ENCODE data around the gene CD244. TPM values are rescaled to one million over a fixed set of nuclear protein-coding genes. Genes with fewer than 3 reads are reported as not detected.

The CD244 gene
- polyA plus RNA-seq, 4 donors: 0.10 to 0.33 (median 0.21) TPM

- no peak for DNase-seq (ENCODE audit: low read depth in 4 of 4, low spot score in 3 of 4)
Measured at GRCh38 chr1:160850993-160851392, 11.7 kb downstream of the CD244 start.

- DNase-seq (ENCODE audit: low read depth in 4 of 4, low spot score in 3 of 4): no peak
Measured at GRCh38 chr1:160850541-160850940, 12.1 kb downstream of the CD244 start.

DNA sequence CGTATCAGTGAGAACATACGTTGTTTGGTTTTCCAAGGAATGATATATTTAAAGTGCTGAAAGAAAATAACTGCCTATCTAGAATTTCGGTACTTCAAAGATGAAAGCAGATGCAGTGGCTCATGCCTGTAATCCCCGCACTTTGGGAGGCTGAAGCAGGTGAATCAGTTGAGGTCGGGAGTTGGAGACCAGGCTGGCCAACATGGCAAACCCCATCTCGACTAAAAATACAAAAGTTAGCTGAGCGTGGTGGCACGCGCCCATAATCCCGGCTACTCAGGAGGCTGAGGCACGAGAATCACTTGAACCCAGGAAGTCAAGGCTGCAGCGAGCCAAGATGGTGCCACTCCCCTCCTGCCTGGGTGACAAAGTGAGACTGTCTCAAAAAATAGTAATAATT is 16.4 kb downstream of the CD244 start:
- no peak for DNase-seq (ENCODE audit: low read depth in 4 of 4, low spot score in 3 of 4)

DNA sequence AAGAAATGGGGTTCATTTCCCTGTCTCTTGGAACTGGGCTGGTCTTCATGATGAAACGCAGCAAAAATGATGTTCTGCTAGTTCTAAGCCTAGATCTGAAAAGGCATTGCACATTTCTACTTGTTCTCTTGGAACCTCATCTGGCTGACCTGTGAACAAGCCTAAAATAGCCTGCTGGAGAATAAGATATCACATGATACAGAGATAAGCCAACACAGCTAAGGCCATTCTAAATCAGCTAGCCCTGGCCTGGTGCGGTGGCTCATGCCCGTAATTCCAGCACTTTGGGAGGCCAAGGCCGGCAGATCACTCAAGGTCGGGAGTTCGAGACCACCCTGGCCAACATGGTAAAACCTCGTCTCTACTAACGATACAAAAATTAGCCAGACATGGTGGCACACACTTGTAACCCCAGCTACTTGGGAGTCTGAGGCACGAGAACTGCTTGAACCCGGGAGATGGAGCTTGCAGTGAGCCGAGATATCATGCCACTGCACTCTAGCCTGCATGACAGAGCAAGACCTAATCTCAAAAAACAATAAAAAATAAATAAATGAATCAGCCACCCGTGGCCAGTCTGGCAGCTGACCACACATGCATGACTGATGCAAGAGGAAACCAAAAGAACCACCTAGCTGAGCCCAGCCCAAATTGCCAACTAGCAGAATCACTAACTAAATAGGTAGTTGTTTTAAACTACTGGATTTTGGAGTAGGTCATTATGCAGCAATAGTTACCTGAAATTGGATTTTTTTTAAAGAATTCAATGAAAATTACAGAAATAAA is 18.0 kb downstream of the CD244 start:
- no peak for DNase-seq (ENCODE audit: low read depth in 4 of 4, low spot score in 3 of 4)

GRCh38 chr1:160841079-160841478 is 21.6 kb downstream of the CD244 start:
- DNase-seq (ENCODE audit: low read depth in 4 of 4, low spot score in 3 of 4): no peak

- DNase-seq (ENCODE audit: low read depth in 4 of 4, low spot score in 3 of 4): no peak
Measured at GRCh38 chr1:160839746-160840145, 22.9 kb downstream of the CD244 start.

- no peak for DNase-seq (ENCODE audit: low read depth in 4 of 4, low spot score in 3 of 4)
Measured at GRCh38 chr1:160838888-160839287, 23.8 kb downstream of the CD244 start.

- no peak for DNase-seq (ENCODE audit: low read depth in 4 of 4, low spot score in 3 of 4)
Measured at GRCh38 chr1:160837558-160838205, 25.0 kb downstream of the CD244 start.

DNA sequence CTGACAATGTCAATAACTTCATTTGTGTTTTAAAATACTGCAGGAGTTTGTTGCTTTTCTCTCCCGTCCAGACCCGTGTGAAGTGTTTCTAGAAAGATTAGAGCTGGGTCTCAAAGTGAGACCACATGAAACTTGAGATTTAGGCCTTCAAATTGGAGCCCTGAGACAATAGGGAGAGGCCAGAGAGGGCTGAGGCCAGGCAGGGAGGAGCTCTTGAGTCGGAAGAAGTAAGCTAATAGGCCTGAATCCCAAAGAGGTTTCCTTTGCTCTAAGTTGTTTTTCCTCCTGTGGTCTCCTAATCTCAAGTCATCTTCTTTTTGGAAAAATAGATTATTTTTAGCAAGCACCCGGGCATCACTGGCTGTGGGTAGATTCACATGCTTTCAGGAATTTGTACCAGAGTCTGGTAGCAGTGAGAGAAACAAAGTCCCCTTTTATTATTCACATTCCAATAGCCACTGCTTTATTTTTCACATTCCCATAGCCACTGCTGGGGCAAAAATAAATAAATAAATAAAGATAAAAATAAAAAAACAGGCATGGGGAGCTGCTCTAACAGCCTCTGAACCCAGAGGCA is 25.6 kb downstream of the CD244 start:
- no peak for DNase-seq (ENCODE audit: low read depth in 4 of 4, low spot score in 3 of 4)

DNA sequence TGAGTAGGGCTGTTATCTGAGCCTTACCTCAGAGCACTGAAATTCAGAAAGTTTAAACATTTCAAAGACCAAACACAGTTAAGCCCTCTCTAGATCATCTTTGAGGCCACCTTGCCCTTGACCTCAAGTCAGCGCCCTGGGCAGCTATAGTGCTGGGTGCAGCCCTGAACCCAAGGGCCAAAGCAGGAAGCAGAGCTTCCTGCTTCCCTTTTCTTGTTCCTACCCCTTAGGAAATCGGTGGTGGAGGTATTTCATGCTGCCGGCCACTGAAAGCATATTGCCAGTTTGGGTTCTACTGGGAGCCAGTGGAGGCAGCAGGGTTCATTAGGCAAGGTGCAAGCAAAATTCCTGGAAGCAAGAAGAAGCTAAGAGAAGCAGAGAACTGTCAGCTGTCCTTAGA is 26.1 kb downstream of the CD244 start:
- DNase-seq (ENCODE audit: low read depth in 4 of 4, low spot score in 3 of 4): no peak

- DNase-seq (ENCODE audit: low read depth in 4 of 4, low spot score in 3 of 4): no peak
Measured at GRCh38 chr1:160835751-160836150, 26.9 kb downstream of the CD244 start.

GRCh38 chr1:160834945-160835565 is 27.6 kb downstream of the CD244 start:
- DNase-seq (ENCODE audit: low read depth in 4 of 4, low spot score in 3 of 4): peak in 2 of 4 donors; percentile 12 to 15

- peak; percentile 13 to 28 (median 20) for DNase-seq (ENCODE audit: low read depth in 4 of 4, low spot score in 3 of 4)
Measured at GRCh38 chr1:160830321-160831153, 32.1 kb downstream of the CD244 start.

- no peak for DNase-seq (ENCODE audit: low read depth in 4 of 4, low spot score in 3 of 4)
Measured at GRCh38 chr1:160829766-160830165, 32.9 kb downstream of the CD244 start.

DNA sequence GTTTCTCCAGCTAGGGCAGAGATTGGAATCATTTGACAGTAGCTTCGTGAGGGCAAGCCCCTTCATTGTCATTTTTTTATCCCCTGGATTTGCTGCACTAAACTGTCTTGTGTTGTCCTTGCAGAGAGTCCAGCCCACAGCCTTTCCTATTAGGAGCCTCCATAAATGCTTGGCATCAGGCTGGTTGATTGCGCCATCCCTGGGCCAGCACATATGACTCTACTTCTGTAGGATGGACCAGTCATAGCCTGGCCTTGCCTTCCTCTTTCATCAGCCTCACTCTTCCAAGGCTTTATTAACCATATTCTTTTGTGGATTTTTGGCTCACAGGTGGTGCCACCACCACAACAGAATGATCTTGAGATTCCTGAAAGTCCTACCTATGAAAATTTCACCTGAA is 35.3 kb downstream of the CD244 start:
- DNase-seq (ENCODE audit: low read depth in 4 of 4, low spot score in 3 of 4): no peak

GRCh38 chr1:160826546-160826945 is 36.1 kb downstream of the CD244 start:
- DNase-seq (ENCODE audit: low read depth in 4 of 4, low spot score in 3 of 4): no peak

- DNase-seq (ENCODE audit: low read depth in 4 of 4, low spot score in 3 of 4): no peak
Measured at GRCh38 chr1:160823296-160823695, 39.4 kb downstream of the CD244 start.

DNA sequence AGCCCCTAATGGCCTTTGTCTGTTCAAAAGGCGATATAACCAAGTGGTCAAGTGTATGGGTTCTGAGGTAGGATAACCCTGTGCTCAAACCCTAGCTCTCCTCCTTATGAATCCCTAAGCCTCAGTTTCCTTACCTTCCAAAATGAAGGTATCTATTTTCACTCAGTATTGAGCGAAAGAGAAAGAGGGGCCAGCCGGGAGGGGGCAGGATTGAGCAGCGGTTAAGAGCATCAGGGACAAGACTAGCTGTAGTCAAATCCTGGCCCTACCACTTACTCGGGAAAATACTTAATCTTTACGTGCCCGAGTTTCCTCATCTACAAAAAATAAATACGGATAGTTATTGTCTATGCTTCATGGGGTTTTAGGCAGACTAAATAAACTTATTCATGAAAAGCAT is 41.1 kb downstream of the CD244 start:
- no peak for DNase-seq (ENCODE audit: low read depth in 4 of 4, low spot score in 3 of 4)

DNA sequence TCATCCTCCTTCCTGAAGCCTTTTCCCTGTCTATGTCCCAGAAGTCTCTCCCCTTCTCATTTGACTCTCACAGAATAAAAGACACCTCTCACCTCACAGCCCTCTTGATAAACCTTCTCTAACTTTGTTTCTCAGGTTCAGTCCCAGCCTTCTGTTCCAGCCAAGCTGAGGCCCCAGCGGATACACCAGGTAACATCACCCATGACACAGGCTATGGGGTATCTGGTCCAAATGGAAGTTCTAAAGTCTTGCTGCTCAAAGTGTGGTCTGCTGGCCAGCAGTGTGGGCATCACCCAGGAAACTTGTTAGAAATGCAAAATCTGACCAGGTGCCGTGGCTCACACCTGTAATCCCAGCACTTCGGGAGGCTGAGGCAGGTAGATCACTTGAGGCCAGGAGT is 43.5 kb downstream of the CD244 start:
- DNase-seq (ENCODE audit: low read depth in 4 of 4, low spot score in 3 of 4): no peak

DNA sequence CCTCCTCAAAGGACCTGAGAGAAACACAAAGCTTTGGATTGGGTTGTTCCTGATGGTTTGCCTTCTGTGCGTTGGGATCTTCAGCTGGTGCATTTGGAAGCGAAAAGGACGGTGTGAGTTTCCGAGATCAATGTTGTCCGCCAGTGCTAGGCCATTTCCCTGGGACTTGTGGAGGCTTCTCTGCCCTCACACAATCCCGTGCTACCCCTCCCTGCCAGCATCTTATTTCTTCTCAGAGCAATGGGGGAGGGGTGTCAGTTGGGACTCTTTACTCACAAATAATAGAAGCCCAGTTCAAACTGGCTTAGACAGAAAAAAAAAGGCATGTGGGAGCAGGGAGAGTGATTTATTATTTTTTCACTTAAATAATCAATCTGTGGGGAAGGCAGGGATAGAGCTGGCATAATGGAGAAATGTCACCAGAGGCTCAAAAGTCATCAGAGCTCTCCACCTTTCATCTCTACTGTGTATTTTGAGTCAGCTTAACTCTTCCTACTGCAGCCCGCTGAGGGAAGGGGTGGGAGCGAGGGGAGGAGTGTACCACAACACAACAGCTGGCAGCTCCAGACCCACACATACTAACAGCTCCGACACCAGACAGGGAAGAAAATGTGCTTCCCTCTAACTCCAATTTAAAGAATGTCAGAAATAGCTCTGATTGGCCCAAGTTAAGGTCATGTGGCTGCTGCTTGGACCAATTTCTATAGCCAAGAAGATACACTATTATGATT is 44.3 kb downstream of the CD244 start:
- no peak for DNase-seq (ENCODE audit: low read depth in 4 of 4, low spot score in 3 of 4)
